Neuronal stem cell (in vitro differentiated cells): ENCODE data around the gene PTGES3L.
"Not testable (repeated sequence)": the region's sequence is repeated elsewhere in the genome, so short reads cannot be mapped to it uniquely, and the experiment has no call there.

Experiments used
- DNase-seq: peaks from one replicate; pipeline ENCODE4 v3.0.0-alpha.2; 2013; ENCODE audit warnings: low spot score
- H2AFZ ChIP-seq: one replicate; pipeline ENCODE4 v1.6.1; 2013; ENCODE audit warnings: mild to moderate bottlenecking, low read length, inconsistent platforms
- H2AK5ac ChIP-seq: 2 replicates; pipeline ENCODE4 v1.6.1; 2013; ENCODE audit warnings: low read depth, mild to moderate bottlenecking, inconsistent platforms, low read length, moderate library complexity, mixed read lengths
- H2BK120ac ChIP-seq: 2 replicates; pipeline ENCODE4 v1.6.1; 2013; ENCODE audit warnings: low read depth, mild to moderate bottlenecking, inconsistent platforms, low read length, moderate library complexity, mixed read lengths
- H2BK12ac ChIP-seq: one replicate; pipeline ENCODE4 v1.6.1; 2013; ENCODE audit warnings: low read length, inconsistent platforms
- H2BK15ac ChIP-seq: 2 replicates; pipeline ENCODE4 v1.6.1; 2013; ENCODE audit warnings: mild to moderate bottlenecking, low read length, inconsistent platforms, mixed read lengths
- H2BK5ac ChIP-seq: one replicate; pipeline ENCODE4 v1.6.1; 2013; ENCODE audit warnings: inconsistent platforms, mild to moderate bottlenecking, low read length, moderate library complexity
- H3K14ac ChIP-seq: one replicate; pipeline ENCODE4 v1.6.1; 2013; ENCODE audit warnings: low read length, inconsistent platforms
- H3K18ac ChIP-seq: 2 replicates; pipeline ENCODE4 v1.6.1; 2013; ENCODE audit warnings: low read length, inconsistent platforms
- H3K23ac ChIP-seq: 2 replicates; pipeline ENCODE4 v1.6.1; 2013; ENCODE audit warnings: low read depth, mild to moderate bottlenecking, mixed read lengths, low read length, inconsistent platforms; ENCODE audit not compliant: poor library complexity
- H3K27ac ChIP-seq: replicated peaks from 3 replicates; pipeline ENCODE4 v1.5.1; 2013; ENCODE audit warnings: low read length, inconsistent platforms
- H3K27me3 ChIP-seq, 3 experiments: 2 replicates each; pipeline ENCODE4 v1.6.1; 2013; ENCODE audit warnings: low read length in 3 of 3, mild to moderate bottlenecking in 2 of 3, inconsistent platforms in 1 of 3, low read depth in 1 of 3, mixed read lengths in 1 of 3, moderate library complexity in 1 of 3; ENCODE audit not compliant: control insufficient read depth in 3 of 3, insufficient read depth in 3 of 3
- H3K36me3 ChIP-seq, 2 donors: replicated peaks in 1 of 2; 2 replicates each; pipeline ENCODE4 v1.6.1; 2013; ENCODE audit warnings: low read length in 2 of 2; ENCODE audit not compliant: control insufficient read depth in 2 of 2, insufficient read depth in 2 of 2
- H3K4ac ChIP-seq: 2 replicates; pipeline ENCODE4 v1.6.1; 2013; ENCODE audit warnings: inconsistent platforms, mild to moderate bottlenecking, low read length, moderate library complexity
- H3K4me1 ChIP-seq, 2 donors: 1 replicate in 1 of 2; 2 replicates in 1 of 2; pipeline ENCODE4 v1.6.1; 2013; ENCODE audit warnings: low read length in 2 of 2, low read depth in 1 of 2; ENCODE audit not compliant: control insufficient read depth in 2 of 2, insufficient read depth in 1 of 2
- H3K4me2 ChIP-seq: one replicate; pipeline ENCODE4 v1.6.1; 2013; ENCODE audit warnings: mild to moderate bottlenecking, low read length, inconsistent platforms; ENCODE audit not compliant: insufficient read depth, poor library complexity, severe bottlenecking
- H3K4me3 ChIP-seq, 2 donors: 2 replicates each; pipeline ENCODE4 v1.5.1; 2013; ENCODE audit warnings: low read length in 2 of 2, mild to moderate bottlenecking in 2 of 2, inconsistent platforms in 1 of 2, moderate library complexity in 1 of 2
- H3K79me1 ChIP-seq: one replicate; pipeline ENCODE4 v1.6.1; 2013; ENCODE audit warnings: low read depth, mild to moderate bottlenecking, inconsistent platforms, low read length, moderate library complexity
- H3K9ac ChIP-seq: one replicate; pipeline ENCODE4 v1.6.1; 2013; ENCODE audit warnings: mild to moderate bottlenecking, low read depth, low read length, inconsistent platforms; ENCODE audit not compliant: poor library complexity
- H3K9me3 ChIP-seq, 2 donors: replicated peaks in 1 of 2; 2 replicates each; pipeline versions ENCODE3 to v1.6.1; 2013; ENCODE audit warnings: low read length in 2 of 2, mild to moderate bottlenecking in 2 of 2, inconsistent platforms in 1 of 2, low read depth in 1 of 2, mixed read lengths in 1 of 2, moderate library complexity in 1 of 2; ENCODE audit not compliant: control insufficient read depth in 2 of 2, insufficient read depth in 1 of 2
- H4K8ac ChIP-seq: one replicate; pipeline ENCODE4 v1.6.1; 2013; ENCODE audit warnings: low read depth, mild to moderate bottlenecking, inconsistent platforms, low read length, moderate library complexity
- H4K91ac ChIP-seq: one replicate; pipeline ENCODE4 v1.6.1; 2013; ENCODE audit warnings: low read length, low read depth, mild to moderate bottlenecking, inconsistent platforms; ENCODE audit not compliant: poor library complexity
- WGBS, 2 donors: extraction: QIAGEN DNeasy Blood & Tissue Kit; methylation state at CpG; one replicate each; pipeline ENCODE4 v1.1.7; 2013; ENCODE audit warnings: missing lambda C conversion rate in 2 of 2, mixed read lengths in 1 of 2; ENCODE audit not compliant: insufficient read length in 2 of 2, insufficient replicate concordance in 1 of 2; ENCODE audit errors: extremely low coverage in 2 of 2; 5-methylcytosine and 5-hydroxymethylcytosine counted together

PTGES3L gene

GRCh38 chr17:42975265-42975664, 4.6 kb downstream of the PTGES3L start:
- Histone ChIP-seq H3K9me3 (peaks cover 0 to 3% of the 10 kb centered on the region in 2 donors), H3K27ac (no peak overlapping the region), H3K36me3 (no peaks in the 10 kb centered on the region), H3K4me2 (no peak overlapping the region), H2BK15ac (no peak overlapping the region), H3K27me3 (no peaks in the 10 kb centered on the region), H3K4ac (no peak overlapping the region), H3K9ac (no peak overlapping the region), H3K4me1 (peaks cover 0 to 5% of the 10 kb centered on the region in 2 donors), H2BK120ac (no peak overlapping the region), H3K23ac (no peak overlapping the region), H2AK5ac (no peak overlapping the region), H3K14ac (no peak overlapping the region), H3K18ac (no peak overlapping the region), H2BK5ac (no peak overlapping the region), H2AFZ (no peak overlapping the region), H2BK12ac (no peak overlapping the region), H3K79me1 (no peaks in the 10 kb centered on the region), H4K8ac (no peak overlapping the region), H4K91ac (no peak overlapping the region), H3K4me3 (no peak overlapping the region)
- no peak for DNase-seq
- WGBS, 2 donors, result no CpG with 5 or more reads among the region's 2 CpGs

DNA sequence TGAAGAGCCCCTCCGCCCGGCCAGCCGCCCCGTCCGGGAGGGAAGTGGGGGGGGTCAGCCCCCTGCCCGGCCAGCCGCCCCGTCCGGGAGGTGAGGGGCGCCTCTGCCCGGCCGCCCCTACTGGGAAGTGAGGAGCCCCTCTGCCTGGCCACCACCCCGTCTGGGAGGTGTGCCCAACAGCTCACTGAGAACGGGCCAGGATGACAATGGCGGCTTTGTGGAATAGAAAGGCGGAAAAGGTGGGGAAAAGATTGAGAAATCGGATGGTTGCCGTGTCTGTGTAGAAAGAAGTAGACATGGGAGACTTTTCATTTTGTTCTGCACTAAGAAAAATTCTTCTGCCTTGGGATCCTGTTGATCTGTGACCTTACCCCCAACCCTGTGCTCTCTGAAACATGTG, 6.6 kb downstream of the PTGES3L start:
- not testable (repeated sequence) for H2BK15ac ChIP-seq, H4K91ac ChIP-seq, H3K23ac ChIP-seq, H2BK12ac ChIP-seq, H3K4me2 ChIP-seq, H3K9ac ChIP-seq, H4K8ac ChIP-seq, H3K79me1 ChIP-seq, H2AK5ac ChIP-seq, H3K4me1 ChIP-seq, H3K27me3 ChIP-seq, H3K4ac ChIP-seq, H2AFZ ChIP-seq, H3K14ac ChIP-seq, H2BK5ac ChIP-seq, H2BK120ac ChIP-seq, H3K27ac ChIP-seq, H3K9me3 ChIP-seq, H3K36me3 ChIP-seq, H3K4me3 ChIP-seq, DNase-seq, H3K18ac ChIP-seq
- no CpG with 5 or more reads among the region's 18 CpGs for WGBS, 2 donors

- Histone ChIP-seq H3K18ac (no peak overlapping the region), H3K36me3 (no peaks in the 10 kb centered on the region), H3K27me3 (no peaks in the 10 kb centered on the region), H3K27ac (no peak overlapping the region), H3K23ac (no peak overlapping the region), H3K4me2 (no peak overlapping the region), H3K9ac (no peak overlapping the region), H3K4me1 (peaks cover 0 to 2% of the 10 kb centered on the region in 2 donors), H2BK12ac (no peak overlapping the region), H2BK120ac (no peak overlapping the region), H4K8ac (no peak overlapping the region), H3K9me3 (no peaks in the 10 kb centered on the region), H2AK5ac (no peak overlapping the region), H2AFZ (no peak overlapping the region), H3K4ac (no peak overlapping the region), H3K14ac (no peak overlapping the region), H3K79me1 (no peaks in the 10 kb centered on the region), H2BK15ac (no peak overlapping the region), H3K4me3 (no peak overlapping the region), H4K91ac (no peak overlapping the region), H2BK5ac (no peak overlapping the region)
- no CpG with 5 or more reads among the region's 5 CpGs for WGBS, 2 donors
- DNase-seq, result no peak
These were observed 8.3 kb downstream of the PTGES3L start for GRCh38 chr17:42971589-42971988.

DNA sequence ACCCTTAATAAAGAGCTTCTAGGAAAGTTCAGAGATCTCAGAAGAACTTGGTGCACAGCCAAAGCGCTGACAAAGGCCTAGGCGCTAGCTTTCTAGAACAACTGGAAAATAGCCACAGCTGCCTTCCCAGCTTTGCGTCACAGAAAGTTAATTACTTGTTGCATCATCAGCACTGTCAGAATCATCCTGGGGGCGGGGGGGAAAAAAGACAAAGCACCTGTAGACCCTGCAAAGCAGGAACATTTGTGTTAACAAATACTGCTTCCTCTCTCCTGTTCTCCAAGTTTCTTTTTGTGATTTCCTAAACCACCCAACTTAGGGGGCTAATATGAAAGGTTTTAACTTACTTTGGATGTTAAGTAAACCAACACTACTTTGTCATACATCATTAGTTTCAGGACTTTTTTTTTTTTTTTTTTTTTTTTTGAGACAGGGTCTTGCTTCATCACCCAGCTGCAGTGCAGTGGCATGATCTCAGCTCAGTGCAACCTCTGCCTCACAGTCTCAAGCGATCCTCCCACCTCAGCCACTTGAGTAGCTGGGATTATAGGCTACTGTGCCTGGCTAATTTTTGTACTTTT, 10.8 kb downstream of the PTGES3L start:
- Histone ChIP-seq H4K8ac (no peak overlapping the region), H3K36me3 (no peaks in the 10 kb centered on the region), H3K4ac (no peak overlapping the region), H3K79me1 (no peaks in the 10 kb centered on the region), H3K23ac (no peak overlapping the region), H3K14ac (no peak overlapping the region), H3K27ac (no peak overlapping the region), H2BK15ac (no peak overlapping the region), H3K4me3 (no peak overlapping the region), H3K4me1 (peaks cover 0 to 2% of the 10 kb centered on the region in 2 donors), H3K4me2 (no peak overlapping the region), H2BK12ac (no peak overlapping the region), H3K9ac (no peak overlapping the region), H3K18ac (no peak overlapping the region), H4K91ac (no peak overlapping the region), H2BK5ac (no peak overlapping the region), H2AK5ac (no peak overlapping the region), H2BK120ac (no peak overlapping the region), H3K9me3 (no peaks in the 10 kb centered on the region), H2AFZ (peak overlapping the region; percentile 19), H3K27me3 (no peaks in the 10 kb centered on the region)
- DNase-seq, result no peak
- no CpG with 5 or more reads among the region's 5 CpGs for WGBS, 2 donors
